ENCODE measurements around the gene DRAP1.

DNA sequence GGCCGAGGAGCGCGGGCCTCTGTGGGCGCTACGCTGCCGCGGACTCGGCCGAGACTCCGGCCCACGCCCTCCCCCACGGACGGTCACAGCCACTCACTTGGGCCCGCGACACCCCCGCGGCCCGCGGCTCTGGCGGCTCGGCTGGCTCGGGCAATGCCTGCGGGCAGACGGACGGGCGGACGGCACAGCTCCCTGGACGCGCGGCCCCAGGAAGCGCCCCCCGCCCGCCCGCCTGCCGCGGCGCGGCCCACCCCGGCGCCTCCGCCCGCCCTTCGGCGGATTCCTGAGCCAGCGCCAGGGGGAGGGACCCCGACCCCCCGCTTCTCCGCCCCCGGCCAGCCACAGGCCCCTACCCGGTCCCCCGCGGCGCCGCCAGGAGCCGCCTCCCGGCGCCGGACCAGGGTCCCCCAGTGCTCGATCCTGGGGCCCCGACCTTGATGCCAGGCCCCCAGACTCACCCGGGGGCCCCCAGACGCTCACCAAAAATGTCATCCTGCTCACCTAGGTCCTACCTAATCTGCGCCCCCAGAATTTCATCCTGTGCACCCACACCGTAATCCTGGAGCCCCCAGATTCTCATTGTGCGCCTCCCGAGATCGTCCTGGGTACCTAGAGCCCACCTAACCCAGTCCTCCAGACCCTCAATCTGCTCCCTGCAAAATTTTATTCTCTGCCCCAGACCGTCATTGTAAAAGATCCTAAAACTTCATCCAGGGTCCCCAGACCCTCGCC, 46.5 kb upstream of the DRAP1 start, which contains the start of gene EFEMP2:
- TF ChIP-seq, protein P1, sequence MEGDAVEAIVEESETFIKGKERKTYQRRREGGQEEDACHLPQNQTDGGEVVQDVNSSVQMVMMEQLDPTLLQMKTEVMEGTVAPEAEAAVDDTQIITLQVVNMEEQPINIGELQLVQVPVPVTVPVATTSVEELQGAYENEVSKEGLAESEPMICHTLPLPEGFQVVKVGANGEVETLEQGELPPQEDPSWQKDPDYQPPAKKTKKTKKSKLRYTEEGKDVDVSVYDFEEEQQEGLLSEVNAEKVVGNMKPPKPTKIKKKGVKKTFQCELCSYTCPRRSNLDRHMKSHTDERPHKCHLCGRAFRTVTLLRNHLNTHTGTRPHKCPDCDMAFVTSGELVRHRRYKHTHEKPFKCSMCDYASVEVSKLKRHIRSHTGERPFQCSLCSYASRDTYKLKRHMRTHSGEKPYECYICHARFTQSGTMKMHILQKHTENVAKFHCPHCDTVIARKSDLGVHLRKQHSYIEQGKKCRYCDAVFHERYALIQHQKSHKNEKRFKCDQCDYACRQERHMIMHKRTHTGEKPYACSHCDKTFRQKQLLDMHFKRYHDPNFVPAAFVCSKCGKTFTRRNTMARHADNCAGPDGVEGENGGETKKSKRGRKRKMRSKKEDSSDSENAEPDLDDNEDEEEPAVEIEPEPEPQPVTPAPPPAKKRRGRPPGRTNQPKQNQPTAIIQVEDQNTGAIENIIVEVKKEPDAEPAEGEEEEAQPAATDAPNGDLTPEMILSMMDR (conservative IDR thresholded peaks at IDR 0.05; ENCODE audit: low read length): no peak
- TF ChIP-seq EZH2phosphoT487 (IDR thresholded peaks at IDR 0.05; ENCODE audit: borderline replicate concordance, low read depth, low read length): no peak

Data from OCI-LY7 (cell line).